Central memory CD4-positive, alpha-beta T cell (primary cell): ENCODE data around the gene MAGI1.

Source experiments
- DNase-seq: peaks from one replicate; pipeline ENCODE4 v3.0.0; 2022

The MAGI1 gene

DNA sequence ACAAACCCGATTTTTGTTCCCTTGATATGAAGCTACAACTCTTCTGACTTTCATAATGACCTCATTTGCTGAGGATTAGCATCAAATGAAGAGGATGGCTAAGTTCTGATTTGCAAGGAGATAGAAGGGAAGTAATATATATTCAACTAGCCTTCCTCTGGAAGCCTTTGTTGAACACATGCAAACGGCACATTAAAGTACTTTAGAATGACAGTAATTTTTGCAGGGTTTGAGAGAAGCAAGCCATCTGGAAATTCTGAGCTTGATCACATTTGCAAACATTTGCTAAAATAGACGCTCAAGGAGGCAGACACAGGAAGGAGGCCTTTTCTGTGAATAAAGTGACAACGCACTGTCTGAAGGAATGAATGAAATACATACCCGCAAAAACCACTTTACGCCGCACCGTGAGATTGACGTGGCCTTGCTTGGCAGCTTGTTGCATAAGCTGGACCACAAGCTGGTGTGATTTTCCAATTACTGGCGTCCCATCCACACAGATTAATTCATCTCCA is 657.2 kb downstream of the MAGI1 start:
- no peak for DNase-seq

- no peak for DNase-seq
These were observed 659.5 kb downstream of the MAGI1 start for GRCh38 chr3:65379223-65379622.

GRCh38 chr3:65377637-65378036 is 661.1 kb downstream of the MAGI1 start:
- DNase-seq, result no peak

DNA sequence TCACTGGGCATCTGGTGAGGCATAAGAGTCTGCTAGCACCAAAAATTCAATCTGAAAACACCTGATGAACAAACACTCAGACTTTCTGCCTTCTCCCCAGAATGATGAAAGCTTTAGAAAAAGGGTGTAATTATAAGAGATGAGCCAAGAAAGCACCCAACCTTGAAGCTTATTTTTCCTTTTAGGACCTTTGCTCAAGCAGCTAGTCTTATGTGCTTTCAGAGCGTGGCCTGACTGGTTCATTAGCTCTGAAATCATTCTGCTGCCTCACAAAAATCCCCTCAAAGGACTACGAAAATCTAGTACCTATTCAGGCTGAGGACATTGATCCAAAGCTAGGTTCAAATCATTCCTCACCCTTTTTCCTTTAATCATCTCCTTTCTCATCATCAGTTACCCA is 662.3 kb downstream of the MAGI1 start:
- DNase-seq, result no peak

DNA sequence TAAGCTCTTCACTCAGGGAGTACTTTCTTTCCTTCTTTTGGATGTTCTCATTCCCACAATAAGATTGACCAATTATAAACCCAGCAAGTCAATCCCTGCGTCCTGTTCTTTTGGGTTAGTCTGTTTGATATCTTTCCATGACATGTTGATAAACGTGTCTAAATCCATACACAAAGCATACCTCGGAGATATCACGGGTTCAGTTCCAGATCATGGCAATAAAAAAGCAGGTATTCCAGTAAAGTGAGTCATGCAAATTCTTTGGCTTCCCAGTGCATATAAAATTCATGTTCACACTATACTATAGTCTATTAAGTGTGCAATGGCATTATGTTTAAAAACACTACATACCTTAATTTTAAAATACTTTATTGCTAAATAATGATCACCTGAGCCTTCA is 667.7 kb downstream of the MAGI1 start:
- no peak for DNase-seq

DNA sequence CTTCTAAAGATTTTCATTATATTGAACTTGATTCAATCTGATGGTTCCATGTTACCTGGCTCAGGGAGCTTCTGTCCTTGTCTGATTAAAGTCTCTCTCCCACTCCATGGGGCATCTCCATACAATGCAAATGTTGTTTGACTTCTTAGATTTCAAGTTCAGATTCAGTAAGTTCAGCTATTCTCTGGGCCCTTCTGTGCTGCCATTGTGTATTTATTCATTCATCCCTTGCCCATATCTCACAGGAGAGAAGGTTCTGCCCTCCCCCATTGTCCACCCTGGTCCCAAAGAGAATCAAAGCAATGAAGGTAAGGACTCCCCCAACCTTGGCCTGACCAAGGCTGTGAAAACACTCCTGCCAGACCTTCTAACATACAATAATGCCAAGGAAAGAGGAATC is 669.9 kb downstream of the MAGI1 start:
- DNase-seq, result no peak

DNA sequence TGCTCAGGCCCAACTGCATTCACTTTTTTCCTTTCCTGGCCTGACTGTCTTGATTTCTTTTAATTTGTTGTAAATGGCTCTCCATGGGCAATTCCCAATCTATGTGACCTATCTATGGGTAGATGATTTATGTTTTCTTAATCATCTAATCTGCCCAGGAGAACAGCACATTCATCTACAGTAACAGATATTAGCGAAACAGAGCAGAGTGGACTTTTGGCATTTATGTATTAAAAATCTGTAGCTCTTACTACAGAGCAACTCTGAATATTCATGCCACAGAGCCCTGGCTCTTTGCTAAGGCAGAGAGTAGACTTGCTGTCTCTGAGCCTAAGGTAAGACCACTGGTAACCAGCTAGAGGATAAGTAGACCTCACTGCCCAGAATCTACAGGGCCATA is 676.0 kb downstream of the MAGI1 start:
- DNase-seq, result no peak

DNA sequence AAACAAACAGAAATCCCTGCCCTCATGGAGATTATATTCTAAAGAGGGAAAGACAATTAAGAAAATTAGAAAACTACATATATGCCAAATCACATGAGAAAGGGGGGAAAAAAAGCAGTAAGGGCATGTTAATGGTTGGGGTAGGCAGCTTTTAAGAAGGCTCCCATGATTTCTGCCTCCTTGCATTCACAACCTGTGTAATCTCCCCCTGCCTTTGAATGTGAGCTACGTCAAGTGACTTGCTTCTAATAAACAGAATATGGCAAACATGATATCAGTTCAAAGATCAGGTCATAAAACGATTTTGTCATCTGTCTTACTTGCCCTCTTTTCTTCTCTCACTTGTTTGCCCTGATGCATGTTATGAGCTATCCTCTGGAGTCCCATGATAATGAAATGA is 677.3 kb downstream of the MAGI1 start:
- DNase-seq, result no peak

- DNase-seq, result no peak
These were observed 682.1 kb downstream of the MAGI1 start for GRCh38 chr3:65356331-65357248.

GRCh38 chr3:65354880-65355279 is 683.8 kb downstream of the MAGI1 start:
- no peak for DNase-seq

- no peak for DNase-seq
These were observed 685.8 kb downstream of the MAGI1 start for GRCh38 chr3:65352951-65353350.

DNA sequence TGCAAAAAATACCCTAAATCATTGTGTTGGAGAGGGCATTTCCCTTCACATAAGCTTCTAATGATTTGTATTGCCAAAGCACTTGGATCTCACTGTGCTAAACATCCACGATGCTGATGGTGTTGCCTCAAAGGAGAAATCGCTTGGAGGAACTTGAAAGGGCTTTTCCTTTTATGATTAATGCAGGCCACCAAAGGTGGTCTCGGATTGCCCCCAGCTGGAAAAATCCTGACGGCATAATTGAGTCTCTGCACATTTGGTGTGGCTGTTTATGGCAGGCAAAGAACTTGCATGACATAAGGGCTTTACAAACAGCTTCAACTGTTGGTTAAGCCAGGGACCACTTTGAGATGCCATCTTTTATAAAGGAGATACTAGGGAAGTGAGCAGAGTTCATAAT is 687.0 kb downstream of the MAGI1 start:
- DNase-seq, result no peak

GRCh38 chr3:65350801-65351476 is 687.8 kb downstream of the MAGI1 start:
- DNase-seq, result no peak

- DNase-seq, result no peak
These were observed 690.2 kb downstream of the MAGI1 start for GRCh38 chr3:65348398-65348995.

- no peak for DNase-seq
These were observed 691.6 kb downstream of the MAGI1 start for GRCh38 chr3:65347166-65347565.

- no peak for DNase-seq
These were observed 693.9 kb downstream of the MAGI1 start for GRCh38 chr3:65344846-65345245.

DNA sequence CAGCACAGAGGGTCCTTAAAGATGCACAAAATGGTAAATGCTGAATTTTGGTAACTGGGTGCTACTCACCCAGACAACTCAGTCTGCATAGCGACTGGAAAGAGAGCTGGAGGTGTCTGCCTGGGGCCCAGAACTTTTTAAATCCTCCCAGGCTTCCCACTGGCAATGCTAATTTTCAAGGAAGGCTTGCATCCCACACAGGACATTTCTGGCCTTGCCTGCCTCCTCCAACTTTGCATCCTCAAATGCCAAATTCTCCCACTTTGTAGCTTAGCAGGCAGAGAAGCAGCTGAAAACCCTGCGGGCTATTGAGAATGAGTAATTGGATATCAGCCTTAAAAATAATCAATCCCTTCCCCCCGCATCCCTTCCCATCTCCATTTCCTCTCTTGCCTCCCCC is 694.3 kb downstream of the MAGI1 start:
- DNase-seq, result no peak

GRCh38 chr3:65343736-65344135 is 695.0 kb downstream of the MAGI1 start:
- no peak for DNase-seq

DNA sequence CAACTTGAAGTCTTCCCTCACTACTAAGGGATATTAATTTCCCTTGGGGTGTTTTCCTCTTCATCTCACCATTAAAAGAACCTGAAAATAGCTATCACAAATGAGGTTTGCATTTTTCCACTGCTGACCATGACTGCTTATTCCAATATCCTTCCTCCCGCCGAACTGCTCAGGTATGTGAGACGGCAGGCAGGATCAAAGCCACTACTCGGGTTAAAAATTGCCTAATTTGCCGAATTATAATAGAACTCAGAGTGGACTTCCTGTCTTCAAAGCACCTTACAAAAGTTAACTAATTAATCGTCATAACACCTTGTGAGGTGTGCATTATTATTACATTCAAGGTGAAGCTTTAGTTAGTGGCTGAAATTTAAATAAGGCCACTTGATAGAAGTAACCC is 695.7 kb downstream of the MAGI1 start:
- no peak for DNase-seq

DNA sequence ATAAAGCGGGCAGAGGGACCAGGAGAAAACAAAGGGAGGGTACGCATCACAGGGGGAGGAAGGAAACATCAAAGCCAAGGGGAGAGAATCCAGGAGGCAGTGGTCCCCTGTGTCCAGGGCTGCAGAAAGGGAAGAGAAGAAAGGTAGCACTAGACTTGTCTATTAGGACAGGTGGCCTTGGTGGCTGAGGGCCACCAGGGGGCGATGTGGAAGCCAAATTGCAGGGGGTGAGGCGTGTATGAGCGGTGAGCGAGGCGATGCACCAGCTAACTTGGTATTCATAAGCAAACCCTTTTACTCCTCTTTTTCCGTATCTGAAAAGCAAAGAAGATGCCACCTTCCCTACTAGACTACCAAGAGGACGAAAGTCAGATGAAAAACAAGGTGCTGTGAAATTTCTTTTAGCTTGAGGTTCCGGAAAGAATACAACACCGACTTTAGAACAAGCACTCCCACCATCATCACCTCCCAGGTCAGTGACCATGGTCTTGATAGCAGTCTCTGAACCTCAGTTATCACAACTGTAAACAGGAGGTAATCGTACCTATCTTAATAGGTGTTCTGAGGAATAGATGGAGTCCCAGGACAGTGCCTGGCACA is 696.5 kb downstream of the MAGI1 start:
- DNase-seq, result no peak

GRCh38 chr3:65339192-65339740 is 699.5 kb downstream of the MAGI1 start:
- DNase-seq, result no peak

DNA sequence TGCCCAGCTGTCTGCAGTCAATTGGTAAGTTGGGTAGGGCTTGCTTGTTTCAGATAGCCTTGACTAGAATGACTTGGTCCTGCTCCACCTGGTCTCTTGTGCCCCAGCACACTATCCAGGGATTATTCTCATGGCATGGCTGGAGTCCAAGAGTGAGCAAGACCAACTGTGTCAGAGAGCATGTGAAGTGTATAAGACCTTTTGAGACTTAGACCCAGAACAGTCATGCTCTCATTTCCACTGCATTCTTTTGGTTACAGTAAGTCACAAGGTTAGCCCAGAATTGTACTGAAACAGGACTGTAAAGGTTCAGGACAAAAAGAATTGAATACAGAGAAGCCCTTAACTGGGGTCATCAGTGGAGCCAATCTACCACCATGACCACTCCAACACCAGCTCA is 700.1 kb downstream of the MAGI1 start:
- DNase-seq, result no peak

DNA sequence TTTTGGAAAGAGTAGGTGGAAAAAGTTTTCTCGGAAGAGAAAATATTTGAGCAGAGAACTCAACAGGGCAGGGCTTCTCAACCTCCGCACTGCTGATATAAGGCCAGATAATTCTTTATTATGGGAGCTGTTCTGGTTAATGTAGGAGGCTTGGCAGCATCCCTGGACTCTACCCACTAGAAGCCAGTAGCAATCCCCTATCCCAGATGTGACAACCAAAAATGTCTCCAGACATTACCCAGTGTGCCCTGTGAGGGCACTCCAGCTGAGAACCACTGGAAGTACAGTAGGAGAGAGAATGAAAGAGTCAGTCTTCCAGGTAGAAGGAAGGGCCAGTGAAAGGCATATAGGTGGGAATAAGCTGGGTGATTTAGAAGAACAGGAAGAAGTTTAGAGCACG is 703.1 kb downstream of the MAGI1 start:
- no peak for DNase-seq
